ENCODE results near the gene RUFY1.
A peak's percentile ranks its signal among the peaks of the same experiment; 100 is the strongest.
"Not testable (repeated sequence)": the region's sequence is repeated elsewhere in the genome, so short reads cannot be mapped to it uniquely, and the experiment has no call there.

RUFY1 gene

DNA sequence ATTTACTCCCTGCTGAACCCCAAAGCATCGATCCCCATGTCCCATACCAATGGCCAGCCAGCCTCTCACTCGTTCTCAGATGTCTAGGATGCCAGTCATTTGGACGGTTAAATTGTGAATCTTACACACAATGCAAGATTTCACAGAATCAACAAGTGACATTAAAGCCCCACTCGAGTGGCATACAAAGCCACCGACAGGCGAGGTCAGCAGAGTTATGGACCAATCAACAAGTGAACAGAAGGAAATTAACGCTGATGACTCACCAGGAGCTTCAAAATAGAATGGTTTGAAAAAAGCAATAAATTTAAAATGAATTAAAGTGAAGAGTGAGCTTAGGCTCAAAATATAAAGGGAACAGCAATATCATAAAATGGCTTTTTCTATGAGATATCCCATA lies 8.2 kb upstream of the RUFY1 start:
- no peak for DNase-seq

DNA sequence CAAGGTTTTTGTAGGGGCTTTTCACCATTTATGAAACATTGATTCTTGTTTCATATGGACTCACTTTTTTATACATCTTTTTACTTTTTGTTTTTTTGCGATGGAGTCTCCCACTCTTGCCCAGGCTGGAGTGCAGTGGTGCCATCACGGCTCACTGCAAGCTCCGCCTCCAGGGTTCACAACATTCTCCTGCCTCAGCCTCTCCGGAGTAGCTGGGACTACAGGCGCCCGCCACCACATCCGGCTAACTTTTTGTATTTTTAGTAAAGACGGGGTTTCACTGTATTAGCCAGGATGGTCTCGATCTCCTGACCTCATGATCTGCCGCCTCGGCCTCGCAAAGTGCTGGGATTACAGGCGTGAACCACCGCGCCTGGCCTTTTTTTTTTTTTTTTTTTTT lies 7.1 kb upstream of the RUFY1 start:
- DNase-seq, result not testable (repeated sequence)

DNA sequence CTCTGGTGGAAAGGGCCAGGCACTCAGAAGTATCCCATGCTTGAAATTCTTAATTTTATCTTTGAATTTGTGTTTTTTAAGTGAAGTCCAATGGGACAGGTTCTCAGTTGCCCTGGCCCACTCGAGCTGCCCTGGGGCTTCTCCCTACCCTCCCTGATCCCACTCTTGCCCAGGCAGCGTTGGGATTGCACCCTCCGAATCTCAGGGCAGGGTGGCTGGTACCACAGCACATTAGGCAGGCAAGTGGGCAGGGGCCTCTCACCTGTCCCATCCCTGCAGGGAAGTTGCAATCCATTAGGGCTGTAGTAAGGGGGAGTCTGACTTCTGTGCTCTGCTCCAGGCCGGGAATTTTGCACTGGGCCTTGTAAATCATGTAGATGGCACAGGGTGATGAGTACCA lies 2.7 kb downstream of the RUFY1 start:
- no peak for DNase-seq

DNA sequence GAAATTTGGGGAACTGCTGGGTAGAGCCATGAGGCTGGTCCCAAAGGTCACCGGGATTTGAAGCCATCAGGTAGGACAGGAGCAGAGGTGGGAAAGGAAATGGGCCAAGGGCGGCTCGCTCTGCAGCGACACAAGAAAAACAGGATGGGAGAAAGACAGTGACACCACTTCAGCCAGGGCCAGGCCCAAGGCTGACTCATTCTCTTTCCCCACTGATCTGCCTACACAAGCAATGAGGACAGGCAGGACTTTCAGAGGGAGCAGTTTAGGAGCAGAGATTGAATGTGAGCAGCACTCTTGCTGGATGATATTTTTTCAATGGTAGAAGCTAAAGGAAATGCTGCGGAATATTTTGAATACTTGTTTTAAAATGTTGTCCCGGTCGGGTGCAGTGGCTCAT lies 3.5 kb downstream of the RUFY1 start:
- DNase-seq, result no peak

DNA sequence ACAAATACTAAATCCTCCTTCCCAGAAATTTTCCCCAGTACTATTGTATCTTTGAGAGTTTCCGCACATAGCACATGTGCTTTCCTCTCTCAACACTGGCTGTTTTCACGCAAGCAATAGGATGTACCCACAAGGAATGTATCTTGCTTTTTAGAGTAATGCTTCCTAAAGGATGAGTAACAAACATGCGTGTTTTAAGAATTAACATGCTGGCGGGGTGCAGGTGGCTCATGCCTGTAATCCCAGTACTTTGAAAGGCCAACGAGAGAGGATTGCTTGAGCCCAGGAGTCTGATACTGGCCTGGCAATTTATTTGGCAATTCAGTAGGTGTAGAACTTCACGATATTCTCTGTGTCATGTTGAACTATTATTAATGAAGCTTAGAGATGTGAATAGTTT lies 4.6 kb downstream of the RUFY1 start:
- no peak for DNase-seq

DNA sequence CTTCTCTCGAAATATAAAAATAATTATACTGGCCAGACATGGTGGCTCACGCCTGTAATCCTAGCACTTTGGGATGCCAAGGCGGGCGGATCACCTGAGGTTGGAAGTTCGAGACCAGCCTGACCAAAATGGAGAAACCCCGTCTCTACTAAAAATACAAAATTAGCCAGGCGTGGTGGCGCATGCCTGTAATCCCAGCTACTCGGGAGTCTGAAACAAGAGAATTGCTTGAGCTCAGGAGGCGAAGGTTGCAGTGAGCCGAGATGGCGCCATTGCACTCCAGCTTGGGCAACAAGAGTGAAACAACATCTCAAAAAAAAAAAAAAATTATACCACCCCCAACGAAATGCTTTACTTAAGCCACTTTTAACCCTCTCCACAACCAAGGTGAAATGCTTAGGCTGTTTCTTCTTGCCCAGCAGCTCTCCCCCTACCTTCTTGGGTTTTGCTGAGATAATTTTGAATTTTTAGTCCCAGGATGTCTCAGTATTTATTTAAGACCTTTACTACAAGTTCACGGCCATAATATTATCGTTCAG lies 8.0 kb downstream of the RUFY1 start:
- not testable (repeated sequence) for DNase-seq

DNA sequence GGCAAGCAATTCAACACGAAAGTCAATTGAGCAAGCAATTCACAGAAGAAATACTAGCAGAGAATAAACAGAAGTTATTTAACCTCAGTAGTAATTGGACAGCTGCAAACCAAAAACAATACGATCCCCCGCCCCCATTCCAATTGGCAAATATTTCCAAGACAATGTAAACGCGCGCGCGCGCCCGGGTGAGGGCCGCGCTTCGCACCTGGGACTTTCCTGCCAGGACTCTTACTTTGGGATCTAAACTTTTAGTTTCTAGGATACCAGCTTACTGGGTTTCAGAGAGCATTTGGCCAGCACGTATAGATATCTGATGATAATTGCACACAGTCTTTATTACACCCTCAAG lies 8.6 kb downstream of the RUFY1 start:
- DNase-seq, result peak; percentile 47

DNA sequence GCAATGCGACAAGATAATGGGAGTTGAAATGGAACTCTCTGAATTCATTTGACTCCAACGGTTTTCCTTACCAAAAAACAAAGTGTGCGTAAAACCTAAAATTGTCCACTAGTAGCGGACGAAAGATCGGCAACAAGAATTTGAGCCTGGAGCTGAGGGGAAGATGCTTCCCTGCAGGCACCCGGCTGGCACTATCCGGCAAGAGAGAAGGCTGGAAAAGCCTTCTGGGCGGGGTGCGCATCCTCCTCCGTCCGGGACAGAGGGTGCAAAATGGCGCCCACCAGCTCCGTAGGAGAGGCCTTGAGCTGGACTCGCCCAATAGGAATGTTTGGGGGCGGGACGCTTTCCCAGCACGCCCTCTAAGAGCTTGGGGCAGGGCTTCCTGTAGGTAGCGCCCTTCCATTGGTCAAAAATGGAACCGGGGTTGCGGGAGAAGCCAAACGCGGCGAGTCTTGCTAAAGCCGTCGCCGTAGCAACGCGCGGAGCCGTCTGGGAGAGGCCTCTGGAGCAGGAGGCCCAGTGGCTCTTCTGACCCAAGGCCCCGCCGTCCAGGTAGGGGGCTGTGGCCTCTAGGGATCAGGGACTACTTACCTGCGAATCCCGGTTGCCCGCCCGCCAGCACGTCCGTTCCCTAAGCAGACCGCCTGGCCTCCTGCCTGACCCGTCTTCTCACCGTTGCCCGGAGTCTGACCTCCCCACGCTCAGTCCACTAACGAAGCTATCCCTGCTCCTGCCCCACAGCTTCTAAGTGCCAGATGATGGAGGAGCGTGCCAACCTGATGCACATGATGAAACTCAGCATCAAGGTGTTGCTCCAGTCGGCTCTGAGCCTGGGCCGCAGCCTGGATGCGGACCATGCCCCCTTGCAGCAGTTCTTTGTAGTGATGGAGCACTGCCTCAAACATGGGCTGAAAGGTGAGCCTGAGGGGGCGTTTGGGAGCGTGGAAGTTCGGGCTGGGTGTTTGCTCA lies 9.2 kb downstream of the RUFY1 start:
- DNase-seq, result peak; percentile 99

DNA sequence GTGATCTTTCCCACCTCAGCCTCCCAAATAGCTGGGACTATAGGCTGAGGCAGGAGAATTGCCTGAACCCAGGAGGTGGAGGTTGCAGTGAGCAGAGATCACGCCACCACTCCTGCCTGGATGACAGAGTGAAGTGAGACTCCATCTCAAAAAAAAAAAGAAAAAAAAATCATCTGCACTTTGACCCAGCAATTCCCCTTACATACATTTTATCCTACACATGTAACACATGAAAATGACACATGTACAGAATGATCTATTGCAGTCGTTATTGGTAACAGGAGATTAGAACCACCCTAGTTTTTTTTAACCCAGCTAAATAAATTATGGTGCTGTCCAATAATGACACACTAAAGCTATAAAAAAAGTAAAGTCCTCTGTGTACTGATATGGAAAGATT lies 14.2 kb downstream of the RUFY1 start:
- no peak for DNase-seq

DNA sequence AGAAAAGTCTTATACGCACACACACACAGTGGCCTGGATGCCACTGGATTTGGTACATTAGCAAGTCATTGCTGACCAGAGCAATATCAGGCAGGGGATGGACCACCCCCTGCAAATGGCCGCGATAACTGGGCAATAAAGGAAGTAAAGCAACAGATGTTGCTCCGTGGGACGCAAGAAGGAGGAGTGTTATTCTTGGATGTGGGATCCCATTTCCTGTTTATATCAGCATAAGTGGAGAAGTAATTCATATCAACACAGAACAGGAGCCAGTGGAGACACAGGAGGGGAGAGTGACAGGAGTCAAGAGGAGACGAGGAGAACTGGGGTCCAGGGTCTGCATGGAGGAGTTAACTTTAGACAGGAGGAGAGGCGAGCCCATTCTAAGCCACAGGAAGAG lies 18.4 kb downstream of the RUFY1 start:
- no peak for DNase-seq

DNA sequence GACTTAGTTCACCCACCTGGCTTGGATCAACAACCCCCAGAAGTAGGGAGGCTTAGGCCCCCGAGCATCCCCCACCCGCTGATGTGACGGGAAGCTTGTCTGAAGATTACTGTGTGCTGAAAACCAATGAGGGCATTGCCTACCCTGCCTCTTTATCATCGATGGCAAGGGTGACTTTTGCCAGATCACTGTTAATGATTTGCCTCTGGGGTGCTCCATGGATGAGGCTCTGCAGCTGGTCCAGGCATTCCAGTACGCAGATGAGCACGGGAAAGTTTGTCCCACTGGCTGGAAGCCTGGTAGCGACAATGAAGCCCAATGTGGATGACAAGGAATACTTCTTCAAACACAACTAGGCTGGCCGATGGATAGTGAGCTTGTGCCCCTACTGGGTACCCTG lies 22.0 kb downstream of the RUFY1 start:
- DNase-seq, result no peak

DNA sequence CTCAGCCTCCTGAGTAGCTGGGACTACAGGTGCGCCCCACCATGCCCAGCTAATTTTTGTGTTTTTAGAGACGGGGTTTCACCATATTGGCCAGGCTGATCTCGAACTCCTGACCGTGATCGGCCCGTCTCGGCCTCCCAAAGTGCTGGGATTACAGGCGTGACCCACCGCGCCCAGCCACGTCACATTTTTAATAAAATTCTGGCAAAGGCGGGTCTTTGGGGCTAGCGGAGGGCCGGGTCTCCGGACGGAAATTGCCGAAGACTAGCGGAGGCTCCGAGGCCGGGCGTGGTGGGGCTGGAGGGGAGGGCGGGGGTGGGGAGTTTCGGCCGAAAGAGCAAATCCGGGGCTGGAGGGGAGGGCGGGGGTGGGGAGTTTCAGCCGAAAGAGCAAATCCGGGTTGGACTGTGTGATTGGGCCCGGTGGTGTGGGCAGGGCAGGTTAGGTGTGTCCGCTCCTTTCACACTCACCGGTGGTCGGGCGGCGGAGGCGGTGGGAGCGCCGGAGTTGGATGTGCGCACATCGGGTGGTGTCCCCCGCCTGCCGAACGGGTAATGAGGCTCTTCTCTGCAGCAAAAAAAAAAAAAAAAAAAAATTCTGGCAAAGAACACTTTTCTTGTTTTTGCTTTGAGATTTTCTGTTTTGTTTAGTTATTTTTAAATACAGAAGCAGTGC lies 27.1 kb downstream of the RUFY1 start:
- DNase-seq, result no peak

DNA sequence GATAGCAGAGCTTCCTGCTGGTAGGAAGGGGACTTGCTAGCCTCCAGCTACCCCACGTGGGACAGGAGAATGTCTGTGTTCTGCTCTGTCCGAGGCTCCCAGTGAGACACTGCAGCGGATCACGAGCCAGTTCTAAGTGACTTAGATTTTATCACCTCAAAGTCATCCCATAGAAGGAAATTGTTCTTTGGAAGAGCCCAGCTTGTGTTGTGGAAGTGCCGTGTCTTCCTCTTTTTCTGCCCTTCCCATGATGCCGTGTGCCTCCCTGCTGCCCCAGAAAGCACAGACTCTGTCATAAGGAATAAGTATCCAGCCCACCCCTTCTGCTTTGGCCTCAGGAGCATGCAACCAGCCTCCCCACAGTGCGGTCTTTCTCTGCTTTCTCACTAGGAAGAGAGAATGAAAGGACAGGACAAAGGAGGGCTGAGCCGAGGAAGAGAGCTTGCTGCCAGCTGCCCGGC lies 35.6 kb downstream of the RUFY1 start:
- DNase-seq, result no peak

DNA sequence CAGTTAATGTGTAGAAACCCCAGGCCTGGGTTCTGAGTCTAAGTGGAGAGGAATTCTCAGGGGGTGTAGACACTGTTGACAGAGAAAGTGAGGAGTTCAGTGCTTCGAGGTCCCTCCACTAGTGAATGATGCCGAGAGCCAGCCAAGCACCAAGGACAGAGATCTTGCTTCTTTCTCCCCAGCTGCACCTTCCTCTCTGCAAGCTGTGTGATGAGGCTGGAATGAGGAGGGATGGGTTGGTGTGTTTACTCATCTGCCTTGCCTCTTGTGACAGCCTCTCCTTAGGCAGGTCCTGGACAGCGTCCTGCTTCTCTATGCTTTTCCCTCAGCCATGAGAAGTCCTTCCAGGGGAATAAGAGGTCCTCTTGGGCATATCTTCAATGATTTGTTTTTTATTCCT lies 37.8 kb downstream of the RUFY1 start:
- no peak for DNase-seq

DNA sequence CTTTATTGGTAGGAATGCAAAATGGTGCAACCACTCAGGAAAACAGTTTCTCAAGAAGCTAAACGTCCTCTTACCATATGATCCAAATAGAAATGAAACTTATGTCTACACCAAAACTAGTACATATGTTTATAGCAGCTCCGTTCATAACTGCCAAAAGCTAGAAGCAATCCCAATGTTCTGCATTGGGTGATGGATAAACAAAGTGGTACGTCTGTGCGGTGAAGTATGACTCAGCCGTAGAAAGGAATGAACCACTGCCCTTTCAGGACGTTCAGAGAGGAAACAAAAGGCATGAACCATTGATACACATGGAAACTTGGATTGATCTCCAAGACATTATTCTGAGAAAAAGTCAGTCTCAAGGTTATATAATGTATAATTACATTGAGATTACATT lies 45.6 kb downstream of the RUFY1 start:
- no peak for DNase-seq

DNA sequence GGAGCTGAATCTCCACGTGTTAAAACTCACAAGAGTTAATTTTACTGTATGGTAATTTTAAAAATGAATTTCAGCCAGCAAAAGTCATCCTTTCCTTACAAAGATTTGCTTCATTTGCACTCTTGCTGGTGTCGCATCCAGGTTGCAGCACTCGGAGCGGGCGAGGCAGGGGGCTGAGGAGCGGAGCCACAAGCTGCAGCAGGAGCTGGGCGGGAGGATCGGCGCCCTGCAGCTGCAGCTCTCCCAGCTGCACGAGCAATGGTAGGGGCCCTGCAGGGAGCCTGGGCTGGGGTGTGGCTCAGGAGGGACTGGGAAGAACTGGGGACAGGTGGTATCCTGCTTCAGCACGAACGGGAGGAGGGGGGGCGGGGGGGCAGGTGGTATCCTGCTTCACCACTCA lies 46.1 kb downstream of the RUFY1 start:
- no peak for DNase-seq

DNA sequence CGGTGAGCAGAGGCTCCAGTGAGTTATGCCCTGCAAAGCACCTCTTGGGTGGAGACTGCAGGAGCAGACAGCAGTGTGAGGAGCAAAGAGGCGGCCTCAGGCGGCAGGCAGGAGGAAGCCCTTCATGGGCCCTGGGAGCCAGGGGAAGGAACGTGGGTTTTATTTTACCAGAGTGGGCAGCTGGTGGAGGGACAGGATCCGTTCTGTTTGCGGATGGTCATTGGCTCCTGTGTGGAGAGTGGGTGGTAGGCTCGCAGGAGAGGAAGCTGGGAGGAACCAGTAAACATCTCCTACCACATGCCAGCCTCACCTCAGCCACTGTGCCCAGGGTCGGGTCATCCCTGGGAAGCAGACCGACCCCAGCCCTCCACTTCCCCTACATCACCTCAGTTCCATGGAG lies 48.7 kb downstream of the RUFY1 start:
- DNase-seq, result no peak

DNA sequence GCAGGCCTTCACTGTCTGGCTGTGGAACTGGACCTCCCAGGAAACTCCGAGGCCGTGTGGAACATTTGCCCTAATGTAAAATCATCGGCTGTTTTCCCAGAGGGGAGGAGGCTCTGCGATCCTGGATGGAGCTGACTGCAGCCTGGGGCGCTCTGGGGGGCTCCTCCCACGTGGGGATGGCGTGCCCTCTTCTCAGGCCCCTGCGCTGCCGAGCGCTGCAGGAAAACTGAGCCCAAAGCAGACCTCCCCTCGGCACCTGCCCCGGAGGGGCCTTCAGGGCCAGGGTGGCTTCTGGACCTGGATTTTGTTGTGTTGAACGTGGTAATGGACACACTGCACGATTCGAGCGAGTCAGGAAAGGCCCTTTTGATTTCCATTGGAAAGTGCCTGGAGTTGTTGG lies 49.2 kb downstream of the RUFY1 start:
- no peak for DNase-seq

DNA sequence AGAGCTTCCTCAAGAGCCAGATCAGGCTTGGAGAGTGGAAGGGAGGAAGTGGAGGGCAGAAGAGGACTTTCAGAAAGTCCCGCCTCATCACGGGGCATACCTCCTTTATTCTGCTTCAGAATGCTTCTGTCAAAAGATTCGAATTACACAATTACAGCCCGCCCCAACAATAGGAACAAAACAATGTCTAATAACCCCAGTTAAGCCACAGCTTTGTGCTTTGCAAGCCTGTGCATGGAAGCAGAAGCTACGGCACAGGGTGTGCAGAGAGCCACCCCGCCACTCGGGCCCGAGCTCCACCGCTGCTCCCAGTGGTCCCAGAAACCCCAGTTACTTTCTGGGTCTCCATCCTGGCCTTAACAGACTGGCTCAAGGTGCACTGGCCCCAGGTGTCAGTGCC lies 49.6 kb downstream of the RUFY1 start:
- DNase-seq, result no peak

DNA sequence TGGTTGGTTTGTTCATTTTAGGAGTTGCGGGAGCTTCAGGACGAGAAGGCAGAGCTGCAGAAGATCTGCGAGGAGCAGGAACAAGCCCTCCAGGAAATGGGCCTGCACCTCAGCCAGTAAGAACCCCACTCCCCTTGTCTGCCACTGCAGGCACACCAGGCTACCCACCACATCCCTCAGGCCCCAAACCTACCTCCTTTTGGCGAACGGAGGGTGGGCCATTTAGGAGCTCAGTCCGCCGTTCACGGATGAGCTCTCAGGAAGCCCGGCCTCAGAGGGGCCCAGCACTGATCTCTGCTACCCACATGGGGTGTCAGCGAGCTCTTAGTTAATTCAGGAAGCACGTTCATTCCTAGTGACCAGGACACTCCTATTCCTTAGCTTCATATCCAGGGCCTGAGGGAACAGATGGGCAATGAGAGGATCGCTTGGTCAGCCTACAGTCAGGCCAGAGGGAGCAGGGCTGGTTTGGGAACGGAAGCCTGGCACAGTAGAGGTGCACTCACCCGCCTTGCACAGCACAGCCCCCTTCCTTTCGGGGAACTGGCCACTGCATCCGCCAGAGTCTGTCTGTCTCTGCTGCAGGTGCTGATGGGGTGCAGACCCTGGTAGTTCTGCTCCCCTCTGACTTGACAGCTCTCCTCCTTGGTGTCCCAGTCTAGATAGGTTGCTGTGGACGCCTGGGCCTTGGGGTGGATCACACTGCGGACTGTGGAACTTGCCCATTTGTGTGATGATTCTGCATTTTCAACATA lies 51.7 kb downstream of the RUFY1 start:
- no peak for DNase-seq

DNA sequence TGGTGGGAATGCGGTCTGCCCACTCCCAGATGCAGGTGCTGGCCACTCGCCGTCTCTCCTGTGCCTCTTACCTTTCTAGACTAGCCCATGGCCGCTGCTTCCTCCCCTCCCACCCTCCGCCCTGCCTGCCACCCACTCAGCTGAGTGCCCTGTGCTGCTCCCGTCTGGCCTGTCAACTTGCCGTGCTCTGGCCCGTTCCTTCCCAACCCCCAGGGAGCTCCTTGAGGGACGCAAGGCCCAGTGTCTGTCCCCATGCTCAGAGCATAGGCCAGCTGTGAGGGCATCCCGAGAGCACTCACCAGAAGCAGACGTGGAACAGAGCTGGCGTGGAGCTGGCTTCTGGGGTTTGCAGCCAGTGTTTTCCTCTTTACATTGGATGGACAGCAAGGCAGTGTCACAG lies 53.0 kb downstream of the RUFY1 start:
- no peak for DNase-seq

DNA sequence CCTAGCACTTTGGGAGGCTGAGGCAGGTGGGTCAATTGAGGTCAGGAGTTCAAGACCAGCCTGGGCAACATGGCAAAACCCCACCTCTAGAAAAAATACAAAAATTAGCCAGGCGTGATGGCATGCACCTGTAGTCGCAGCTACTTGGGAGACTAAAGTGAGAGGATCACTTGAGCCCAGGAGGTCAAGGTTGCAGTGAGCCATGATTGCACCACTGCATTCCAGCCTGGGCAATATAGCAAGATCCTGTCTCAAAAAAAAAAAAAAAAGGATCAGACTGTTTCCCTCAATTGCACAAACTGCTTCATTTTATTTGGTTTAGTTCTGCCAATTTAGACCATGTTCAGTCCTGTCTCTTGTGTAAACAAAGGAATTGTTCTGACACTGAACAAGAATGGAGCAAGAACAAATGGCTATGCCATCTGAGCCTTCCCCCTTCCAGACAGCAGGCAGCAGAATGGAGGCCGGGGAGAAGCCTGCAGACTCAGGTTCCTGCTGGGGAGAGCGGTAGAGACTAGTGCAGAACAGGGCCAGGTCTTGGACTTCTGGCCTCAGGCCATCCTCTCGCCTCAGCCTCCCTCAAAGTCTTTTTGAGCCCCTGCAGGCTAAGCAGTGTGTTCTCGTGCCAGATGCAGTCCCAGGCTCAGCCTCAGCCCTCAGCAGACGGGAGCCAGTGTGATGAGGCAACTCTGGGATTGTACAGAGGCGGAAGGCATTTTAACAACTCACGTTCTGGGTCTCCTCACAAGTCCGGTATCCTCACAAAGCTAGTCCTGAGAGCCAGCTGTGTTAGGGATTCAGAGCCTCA lies 54.9 kb downstream of the RUFY1 start:
- DNase-seq, result no peak

All from femur (tissue), 1 donor.